Measurements from ENCODE around the gene KIF11. TPM values are rescaled to one million over a fixed set of nuclear protein-coding genes. Genes with fewer than 3 reads are reported as not detected.

Gene KIF11
- total and polyA plus RNA-seq, 2 experiments from 2014 or later = 26.1 to 56.7 TPM

GRCh38 chr10:92629945-92630344, 37.0 kb downstream of the KIF11 start:
- Mint-ChIP-seq H3K27ac (no peak overlapping the region), H3K36me3 (ENCODE audit: low read depth) (peaks cover 75% of the 10 kb centered on the region), H3K4me1 (no peaks in the 10 kb centered on the region), H3K9me3 (no peaks in the 10 kb centered on the region; the same call in 2 of the 3 replicates), H3K27me3 (ENCODE audit: insufficient read depth, low read depth, poor library complexity) (no peaks in the 10 kb centered on the region), H3K4me3 (no peak overlapping the region)
- H3K9me2 ChIP-seq (ENCODE audit: insufficient read depth) = no peaks in the 10 kb centered on the region
- H3K27me3 ChIP-seq (ENCODE audit: insufficient read depth) = no peaks in the 10 kb centered on the region
- no peak overlapping the region for H2AFZ ChIP-seq
- DNase-seq (ENCODE audit: low spot score) = no peak
- H3K4me2 ChIP-seq = no peak overlapping the region
- H3K36me3 ChIP-seq (ENCODE audit: insufficient read depth) = peaks cover 49% of the 10 kb centered on the region; the same call in 1 of the 2 replicates
- no peaks in the 10 kb centered on the region for H4K20me1 ChIP-seq (replicated peaks; ENCODE audit: insufficient read depth)
- no peak overlapping the region for H3K4me3 ChIP-seq
- no peak for ATAC-seq
- no peaks in the 10 kb centered on the region for H3K4me1 ChIP-seq (ENCODE audit: insufficient read depth)
- H3K27ac ChIP-seq (ENCODE audit: low read depth) = no peak overlapping the region
- no peaks in the 10 kb centered on the region for H3F3A ChIP-seq (replicated peaks; ENCODE audit: low read depth)
- no peak for TF ChIP-seq REST (IDR thresholded peaks at IDR 0.05; ENCODE audit: unreplicated experiment)
- TF ChIP-seq STAT1 (IDR thresholded peaks at IDR 0.05; ENCODE audit: unreplicated experiment) = no peak
- no peak for TF ChIP-seq ZNF462 (CRISPR knock-in tag; IDR thresholded peaks at IDR 0.05)
- TF ChIP-seq EZH2 (IDR thresholded peaks at IDR 0.05; ENCODE audit: low read depth, unreplicated experiment) = no peak
- TF ChIP-seq ZNF114 (CRISPR knock-in tag; IDR thresholded peaks at IDR 0.05) = no peak
- no peak for TF ChIP-seq POLR2AphosphoS5 (IDR thresholded peaks at IDR 0.05; ENCODE audit: low read depth)
- TF ChIP-seq NANOG (IDR thresholded peaks at IDR 0.05; ENCODE audit: borderline replicate concordance) = no peak
- TF ChIP-seq EZH2phosphoT487 (IDR thresholded peaks at IDR 0.05; ENCODE audit: unreplicated experiment) = no peak
- TF ChIP-seq JUNB (IDR thresholded peaks at IDR 0.05; ENCODE audit: unreplicated experiment) = no peak
- no peak for TF ChIP-seq ETS1 (IDR thresholded peaks at IDR 0.05)
- TF ChIP-seq ZNF331 (CRISPR knock-in tag; IDR thresholded peaks at IDR 0.05; ENCODE audit: low read depth) = no peak
- no peak for TF ChIP-seq CREB1 (CRISPR knock-in tag; IDR thresholded peaks at IDR 0.05; ENCODE audit: low read depth)
- no peak for TF ChIP-seq CTCF (conservative IDR thresholded peaks at IDR 0.05; ENCODE audit: low read depth in 2 of 2)
- H3K79me2 ChIP-seq (replicated peaks; ENCODE audit: insufficient read depth) = no peaks in the 10 kb centered on the region; the same call in 1 of the 2 replicates

Data from GM23338 (cell line).